Lower lobe of right lung (tissue), 2 donors: Measurements from ENCODE around the gene CLCN7. TPM values are rescaled to one million over a fixed set of nuclear protein-coding genes. Genes with fewer than 3 reads are reported as not detected.

ENCODE experiments used
- ATAC-seq, 2 donors: fragments of 200-7000 bp; cut with Tn5 transposase; one replicate each; pipeline ENCODE4 v1.9.1; 2020 to 2022; ENCODE audit warnings: mild to moderate bottlenecking in 2 of 2, moderate library complexity in 2 of 2
- DNase-seq: peaks from one replicate; pipeline ENCODE4 v3.0.0-alpha.2; 2020
- H3K27ac ChIP-seq: fragments of 200-600 bp; one replicate; pipeline ENCODE4 v1.8.0; 2022
- H3K27me3 ChIP-seq: fragments of 200-600 bp; one replicate; pipeline ENCODE4 v1.8.0; 2022; ENCODE audit warnings: low read depth
- H3K36me3 ChIP-seq: fragments of 200-600 bp; one replicate; pipeline ENCODE4 v1.8.0; 2022; ENCODE audit warnings: mild to moderate bottlenecking
- H3K4me1 ChIP-seq: fragments of 200-600 bp; one replicate; pipeline ENCODE4 v1.8.0; 2022
- H3K4me3 ChIP-seq: fragments of 200-600 bp; one replicate; pipeline ENCODE4 v1.8.0; 2022; ENCODE audit warnings: mild to moderate bottlenecking
- H3K9me3 ChIP-seq: fragments of 200-600 bp; one replicate; pipeline ENCODE4 v1.8.0; 2022
- intact Hi-C: fragments of 100-400 bp; cut with DNase I; formaldehyde crosslinking; loops from one replicate; pipeline ENCODE4 v1.11.0; 2022
- total RNA-seq: library from RNA; stranded (reverse); fragmentation: NEBNext Ultra II Directional; extraction: Animal tissue kit (Norgen Biotek cat#: 25700); gene quantifications from one replicate; pipeline ENCODE4 v1.2.1, GENCODE V29; 2021
- TF ChIP-seq, protein P1 (sequence below): fragments of 200-600 bp; IDR thresholded peaks from one replicate; pipeline ENCODE4 v1.8.0; 2022; ENCODE audit warnings: antibody characterized with exemption, mild to moderate bottlenecking
- donor health status: DM: no; HTN: yes; CAD: no; lungs with severe emphysema.

CLCN7 gene
- total RNA-seq, 1 donor from 2014 or later = 146 TPM

GRCh38 chr16:1488054-1488601, 13.3 kb upstream of the CLCN7 start:
- DNase-seq (no peak), ATAC-seq (no peak)
- TF ChIP-seq, protein P1, sequence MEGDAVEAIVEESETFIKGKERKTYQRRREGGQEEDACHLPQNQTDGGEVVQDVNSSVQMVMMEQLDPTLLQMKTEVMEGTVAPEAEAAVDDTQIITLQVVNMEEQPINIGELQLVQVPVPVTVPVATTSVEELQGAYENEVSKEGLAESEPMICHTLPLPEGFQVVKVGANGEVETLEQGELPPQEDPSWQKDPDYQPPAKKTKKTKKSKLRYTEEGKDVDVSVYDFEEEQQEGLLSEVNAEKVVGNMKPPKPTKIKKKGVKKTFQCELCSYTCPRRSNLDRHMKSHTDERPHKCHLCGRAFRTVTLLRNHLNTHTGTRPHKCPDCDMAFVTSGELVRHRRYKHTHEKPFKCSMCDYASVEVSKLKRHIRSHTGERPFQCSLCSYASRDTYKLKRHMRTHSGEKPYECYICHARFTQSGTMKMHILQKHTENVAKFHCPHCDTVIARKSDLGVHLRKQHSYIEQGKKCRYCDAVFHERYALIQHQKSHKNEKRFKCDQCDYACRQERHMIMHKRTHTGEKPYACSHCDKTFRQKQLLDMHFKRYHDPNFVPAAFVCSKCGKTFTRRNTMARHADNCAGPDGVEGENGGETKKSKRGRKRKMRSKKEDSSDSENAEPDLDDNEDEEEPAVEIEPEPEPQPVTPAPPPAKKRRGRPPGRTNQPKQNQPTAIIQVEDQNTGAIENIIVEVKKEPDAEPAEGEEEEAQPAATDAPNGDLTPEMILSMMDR = no peak
- Histone ChIP-seq H3K4me3 (no peak overlapping the region), H3K27me3 (no peaks in the 10 kb centered on the region), H3K36me3 (no peaks in the 10 kb centered on the region), H3K27ac (no peak overlapping the region), H3K9me3 (no peaks in the 10 kb centered on the region), H3K4me1 (peaks cover 8% of the 10 kb centered on the region)
- intact Hi-C loops = no loop called here

DNA sequence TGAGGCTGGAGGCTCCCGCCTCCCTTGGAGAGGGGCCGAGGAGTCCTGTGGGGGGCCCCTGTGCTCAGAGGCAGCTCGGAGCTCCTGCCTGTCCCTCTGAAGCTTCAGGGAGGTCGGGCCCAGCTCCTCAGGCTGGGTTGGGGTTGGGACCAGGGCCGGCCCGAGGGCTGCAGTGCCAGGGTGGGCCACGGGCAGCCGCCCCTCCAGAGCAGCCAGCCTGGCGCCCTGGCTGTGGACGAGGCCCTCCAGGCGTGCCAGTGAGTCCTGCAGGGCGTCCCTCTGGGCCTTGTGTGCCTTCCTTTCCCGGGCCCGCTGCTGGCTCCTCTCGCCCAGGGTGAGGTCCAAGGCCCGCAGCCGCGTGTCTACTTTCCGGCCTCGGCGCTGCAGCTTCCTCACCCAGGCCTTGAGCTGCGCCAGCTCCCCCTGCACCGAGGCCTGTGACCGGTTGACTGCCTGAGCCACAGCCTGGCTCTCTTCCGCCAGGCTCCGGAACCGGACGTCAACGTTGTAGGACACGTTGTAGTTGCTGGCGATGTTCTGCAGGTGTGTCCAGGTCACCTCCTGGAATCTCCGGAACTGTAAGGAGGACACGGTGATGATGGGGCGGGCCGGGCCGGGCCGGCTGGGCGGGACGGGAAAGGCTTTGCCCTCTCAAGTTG, 12.7 kb upstream of the CLCN7 start:
- TF ChIP-seq, protein P1 = no peak
- Histone ChIP-seq H3K9me3 (no peaks in the 10 kb centered on the region), H3K36me3 (no peaks in the 10 kb centered on the region), H3K27ac (no peak overlapping the region), H3K4me3 (no peak overlapping the region), H3K27me3 (no peaks in the 10 kb centered on the region), H3K4me1 (peaks cover 4% of the 10 kb centered on the region)
- intact Hi-C loops = no loop called here
- ATAC-seq = no peak
- DNase-seq = no peak

DNA sequence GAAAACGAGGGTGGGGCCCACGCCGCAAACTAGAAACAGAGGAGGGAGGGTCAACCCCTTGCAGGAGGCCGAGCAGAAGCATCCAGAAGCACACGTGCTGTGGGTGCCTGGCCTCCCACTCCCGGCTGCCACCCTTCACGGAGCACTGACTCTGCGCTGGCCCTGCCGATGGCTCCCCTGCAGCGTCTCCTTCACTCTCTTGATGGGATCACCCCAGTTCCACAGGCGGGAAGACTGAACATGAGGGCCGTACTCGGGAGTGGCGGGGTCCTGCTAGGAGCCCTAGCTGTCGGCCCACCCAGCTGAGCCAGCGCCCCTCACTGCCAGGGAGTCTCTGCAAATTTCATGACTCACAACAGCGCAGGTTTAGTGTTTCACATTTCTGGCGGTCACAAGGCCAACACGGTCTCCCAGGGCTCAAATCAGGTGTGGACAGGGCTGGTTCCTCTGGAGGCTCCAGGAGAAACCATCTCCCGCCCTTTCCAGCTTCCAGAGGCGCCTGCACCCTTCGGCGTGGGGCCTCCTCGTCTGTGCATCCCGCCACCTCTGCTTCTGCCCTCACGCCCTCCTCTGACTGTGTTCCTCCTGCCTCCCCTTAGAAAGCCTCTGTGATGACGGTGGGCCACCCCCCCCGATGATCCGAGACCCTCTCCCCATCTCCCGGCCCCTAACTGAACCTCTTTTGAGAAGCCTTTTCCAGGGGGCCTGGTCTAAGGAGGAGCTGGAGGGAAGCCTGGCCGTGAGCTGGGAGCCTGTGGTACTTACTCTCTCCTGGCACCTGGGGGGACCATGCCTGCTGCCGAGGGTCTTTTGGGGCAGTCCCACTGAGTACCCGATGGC, 11.9 kb upstream of the CLCN7 start:
- peak; percentile 35 for DNase-seq

GRCh38 chr16:1485847-1486496, 11.1 kb upstream of the CLCN7 start:
- Histone ChIP-seq H3K27ac (no peak overlapping the region), H3K36me3 (no peaks in the 10 kb centered on the region), H3K27me3 (no peaks in the 10 kb centered on the region), H3K4me1 (no peaks in the 10 kb centered on the region), H3K4me3 (no peak overlapping the region), H3K9me3 (no peaks in the 10 kb centered on the region)
- TF ChIP-seq, protein P1 = no peak
- DNase-seq = peak; percentile 42
- no peak for ATAC-seq
- intact Hi-C loops = no loop called here

More for the DNA sequence above, 11.9 kb upstream of the CLCN7 start:
- Histone ChIP-seq H3K27ac (no peak overlapping the region), H3K9me3 (no peaks in the 10 kb centered on the region), H3K4me1 (no peaks in the 10 kb centered on the region), H3K36me3 (no peaks in the 10 kb centered on the region), H3K4me3 (no peak overlapping the region), H3K27me3 (no peaks in the 10 kb centered on the region)
- intact Hi-C loops = no loop called here
- TF ChIP-seq, protein P1 = no peak
- ATAC-seq = no peak
